ENCODE measurements around the gene EFCAB7.

DNA sequence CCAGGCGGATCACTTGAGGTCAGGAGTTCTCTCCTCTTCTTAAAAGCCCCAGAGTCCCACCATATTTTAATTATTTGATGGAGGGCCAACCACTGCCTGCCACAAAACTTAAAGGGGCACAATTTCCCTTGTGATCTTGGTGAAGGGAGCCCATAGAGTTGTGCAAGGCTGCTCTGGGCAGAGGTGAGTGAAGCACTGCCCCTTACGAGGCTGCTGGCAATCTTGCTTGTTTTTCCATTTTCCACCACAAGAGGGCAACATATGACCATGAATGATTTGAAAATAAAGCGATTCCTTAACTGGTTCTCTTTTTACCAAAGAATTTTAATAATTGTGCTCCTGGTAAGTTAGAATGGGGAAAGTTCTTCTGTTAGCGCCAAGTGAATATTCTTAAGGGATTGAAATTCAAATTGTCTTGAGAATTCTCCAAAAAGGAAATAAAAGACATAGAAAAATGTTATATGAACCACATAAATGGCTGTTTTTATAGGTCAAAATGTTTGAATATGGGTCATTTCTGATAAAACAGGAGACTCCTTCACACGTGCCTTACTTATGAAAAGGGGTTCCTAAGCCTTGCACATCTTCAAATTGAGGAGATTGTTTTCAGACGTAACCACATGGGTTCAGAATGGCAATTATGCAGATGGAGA is 92.6 kb downstream of the EFCAB7 start:
- no peak for TF ChIP-seq MLLT10 (CRISPR knock-in tag; IDR thresholded peaks at IDR 0.05)
- no peak for TF ChIP-seq JUND (CRISPR knock-in tag; IDR thresholded peaks at IDR 0.05)
- TF ChIP-seq RNF2 (conservative IDR thresholded peaks at IDR 0.05; ENCODE audit: low read depth) = no peak
- TF ChIP-seq ZNF274 (CRISPR knock-in tag; IDR thresholded peaks at IDR 0.05) = no peak
- TF ChIP-seq, protein P1, sequence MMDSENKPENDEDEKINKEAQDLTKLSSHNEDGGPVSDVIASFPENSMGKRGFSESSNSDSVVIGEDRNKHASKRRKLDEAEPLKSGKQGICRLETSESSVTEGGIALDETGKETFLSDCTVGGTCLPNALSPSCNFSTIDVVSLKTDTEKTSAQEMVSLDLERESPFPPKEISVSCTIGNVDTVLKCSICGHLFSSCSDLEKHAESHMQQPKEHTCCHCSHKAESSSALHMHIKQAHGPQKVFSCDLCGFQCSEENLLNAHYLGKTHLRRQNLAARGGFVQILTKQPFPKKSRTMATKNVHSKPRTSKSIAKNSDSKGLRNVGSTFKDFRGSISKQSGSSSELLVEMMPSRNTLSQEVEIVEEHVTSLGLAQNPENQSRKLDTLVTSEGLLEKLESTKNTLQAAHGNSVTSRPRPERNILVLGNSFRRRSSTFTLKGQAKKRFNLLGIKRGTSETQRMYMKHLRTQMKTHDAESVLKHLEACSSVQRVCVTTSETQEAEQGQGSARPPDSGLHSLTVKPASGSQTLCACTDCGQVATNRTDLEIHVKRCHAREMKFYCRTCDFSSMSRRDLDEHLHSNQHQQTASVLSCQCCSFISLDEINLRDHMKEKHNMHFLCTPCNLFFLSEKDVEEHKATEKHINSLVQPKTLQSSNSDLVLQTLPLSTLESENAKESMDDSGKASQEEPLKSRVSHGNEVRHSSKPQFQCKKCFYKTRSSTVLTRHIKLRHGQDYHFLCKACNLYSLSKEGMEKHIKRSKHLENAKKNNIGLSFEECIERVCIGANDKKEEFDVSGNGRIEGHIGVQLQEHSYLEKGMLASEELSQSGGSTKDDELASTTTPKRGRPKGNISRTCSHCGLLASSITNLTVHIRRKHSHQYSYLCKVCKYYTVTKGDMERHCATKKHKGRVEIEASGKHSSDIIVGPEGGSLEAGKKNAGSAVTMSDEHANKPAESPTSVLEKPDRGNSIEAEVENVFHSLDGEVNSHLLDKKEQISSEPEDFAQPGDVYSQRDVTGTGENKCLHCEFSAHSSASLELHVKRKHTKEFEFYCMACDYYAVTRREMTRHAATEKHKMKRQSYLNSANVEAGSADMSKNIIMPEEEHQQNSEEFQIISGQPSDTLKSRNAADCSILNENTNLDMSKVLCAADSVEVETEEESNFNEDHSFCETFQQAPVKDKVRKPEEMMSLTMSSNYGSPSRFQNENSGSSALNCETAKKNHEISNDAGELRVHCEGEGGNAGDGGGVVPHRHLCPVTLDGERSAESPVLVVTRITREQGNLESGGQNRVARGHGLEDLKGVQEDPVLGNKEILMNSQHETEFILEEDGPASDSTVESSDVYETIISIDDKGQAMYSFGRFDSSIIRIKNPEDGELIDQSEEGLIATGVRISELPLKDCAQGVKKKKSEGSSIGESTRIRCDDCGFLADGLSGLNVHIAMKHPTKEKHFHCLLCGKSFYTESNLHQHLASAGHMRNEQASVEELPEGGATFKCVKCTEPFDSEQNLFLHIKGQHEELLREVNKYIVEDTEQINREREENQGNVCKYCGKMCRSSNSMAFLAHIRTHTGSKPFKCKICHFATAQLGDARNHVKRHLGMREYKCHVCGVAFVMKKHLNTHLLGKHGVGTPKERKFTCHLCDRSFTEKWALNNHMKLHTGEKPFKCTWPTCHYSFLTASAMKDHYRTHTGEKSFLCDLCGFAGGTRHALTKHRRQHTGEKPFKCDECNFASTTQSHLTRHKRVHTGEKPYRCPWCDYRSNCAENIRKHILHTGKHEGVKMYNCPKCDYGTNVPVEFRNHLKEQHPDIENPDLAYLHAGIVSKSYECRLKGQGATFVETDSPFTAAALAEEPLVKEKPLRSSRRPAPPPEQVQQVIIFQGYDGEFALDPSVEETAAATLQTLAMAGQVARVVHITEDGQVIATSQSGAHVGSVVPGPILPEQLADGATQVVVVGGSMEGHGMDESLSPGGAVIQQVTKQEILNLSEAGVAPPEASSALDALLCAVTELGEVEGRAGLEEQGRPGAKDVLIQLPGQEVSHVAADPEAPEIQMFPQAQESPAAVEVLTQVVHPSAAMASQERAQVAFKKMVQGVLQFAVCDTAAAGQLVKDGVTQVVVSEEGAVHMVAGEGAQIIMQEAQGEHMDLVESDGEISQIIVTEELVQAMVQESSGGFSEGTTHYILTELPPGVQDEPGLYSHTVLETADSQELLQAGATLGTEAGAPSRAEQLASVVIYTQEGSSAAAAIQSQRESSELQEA (CRISPR knock-in tag; IDR thresholded peaks at IDR 0.05; ENCODE audit: not compliant biosample characterization) = no peak
- no peak for TF ChIP-seq EP300 (IDR thresholded peaks at IDR 0.05; ENCODE audit: low read depth in 2 of 2, low read length in 2 of 2)
- TF ChIP-seq EP300 (CRISPR knock-in tag; IDR thresholded peaks at IDR 0.05; ENCODE audit: borderline replicate concordance) = no peak
- no peak for TF ChIP-seq KLF6 (CRISPR knock-in tag; IDR thresholded peaks at IDR 0.05)
- TF ChIP-seq ZNF362 (CRISPR knock-in tag; IDR thresholded peaks at IDR 0.05; ENCODE audit: borderline replicate concordance) = no peak
- TF ChIP-seq, protein P2, sequence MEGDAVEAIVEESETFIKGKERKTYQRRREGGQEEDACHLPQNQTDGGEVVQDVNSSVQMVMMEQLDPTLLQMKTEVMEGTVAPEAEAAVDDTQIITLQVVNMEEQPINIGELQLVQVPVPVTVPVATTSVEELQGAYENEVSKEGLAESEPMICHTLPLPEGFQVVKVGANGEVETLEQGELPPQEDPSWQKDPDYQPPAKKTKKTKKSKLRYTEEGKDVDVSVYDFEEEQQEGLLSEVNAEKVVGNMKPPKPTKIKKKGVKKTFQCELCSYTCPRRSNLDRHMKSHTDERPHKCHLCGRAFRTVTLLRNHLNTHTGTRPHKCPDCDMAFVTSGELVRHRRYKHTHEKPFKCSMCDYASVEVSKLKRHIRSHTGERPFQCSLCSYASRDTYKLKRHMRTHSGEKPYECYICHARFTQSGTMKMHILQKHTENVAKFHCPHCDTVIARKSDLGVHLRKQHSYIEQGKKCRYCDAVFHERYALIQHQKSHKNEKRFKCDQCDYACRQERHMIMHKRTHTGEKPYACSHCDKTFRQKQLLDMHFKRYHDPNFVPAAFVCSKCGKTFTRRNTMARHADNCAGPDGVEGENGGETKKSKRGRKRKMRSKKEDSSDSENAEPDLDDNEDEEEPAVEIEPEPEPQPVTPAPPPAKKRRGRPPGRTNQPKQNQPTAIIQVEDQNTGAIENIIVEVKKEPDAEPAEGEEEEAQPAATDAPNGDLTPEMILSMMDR (CRISPR knock-in tag; IDR thresholded peaks at IDR 0.05) = peak; percentile 77
- no peak for TF ChIP-seq HOXD1 (CRISPR knock-in tag; IDR thresholded peaks at IDR 0.05)
